Right cardiac atrium (tissue), 5 donors: ENCODE data around the gene ATF6. TPM values are rescaled to one million over a fixed set of nuclear protein-coding genes. Genes with fewer than 3 reads are reported as not detected.
A peak's percentile ranks its signal among the peaks of the same experiment; 100 is the strongest.

Experiments used
- ATAC-seq, 2 donors: fragments of 200-7000 bp; cut with Tn5 transposase; one replicate each; pipeline versions ENCODE4 v1.8.0 to v1.9.1; 2020; ENCODE audit warnings: moderate library complexity in 2 of 2, mild to moderate bottlenecking in 1 of 2
- DNase-seq, 3 donors: peaks; one replicate each; pipeline ENCODE4 v3.0.0-alpha.2; 2020
- H3K27ac ChIP-seq: one replicate; pipeline ENCODE4 v1.5.1; 2013; ENCODE audit warnings: mild to moderate bottlenecking, low read length, control low read depth, moderate library complexity
- H3K27me3 ChIP-seq: one replicate; pipeline ENCODE4 v1.6.1; 2013; ENCODE audit not compliant: control insufficient read depth, insufficient read depth
- H3K4me1 ChIP-seq: one replicate; pipeline ENCODE4 v1.6.1; 2013; ENCODE audit warnings: low read length; ENCODE audit not compliant: control insufficient read depth, insufficient read depth
- H3K4me3 ChIP-seq: one replicate; pipeline ENCODE4 v1.5.1; 2013; ENCODE audit warnings: low read length, control low read depth
- H3K9me3 ChIP-seq: one replicate; pipeline ENCODE4 v1.6.1; 2013; ENCODE audit warnings: low read length; ENCODE audit not compliant: control insufficient read depth
- WGBS: extraction: QIAGEN DNeasy Blood & Tissue Kit; methylation state at CpG from one replicate; pipeline ENCODE4 v1.1.7; 2013; 5-methylcytosine and 5-hydroxymethylcytosine counted together
- intact Hi-C, 4 donors: fragments of 100-400 bp; cut with DNase I; formaldehyde crosslinking; loops; one replicate each; pipeline versions ENCODE4 v1.11.0 to v1.14.0; 2022 to 2023
- polyA plus RNA-seq: library from polyadenylated mRNA; stranded (reverse); fragments of 200-250 nt; gene quantifications from one replicate; pipeline ENCODE4 v1.2.3, GENCODE V29; 2013
- total RNA-seq, 4 donors: library from RNA; stranded (reverse); fragmentation: NEBNext Ultra II Directional; extraction: Animal tissue kit (Norgen Biotek cat#: 25700); gene quantifications; one replicate each; pipeline ENCODE4 v1.2.1, GENCODE V29; 2021
- donor health status: healthy with polysubstance abuse.
- donor health status: DM: no; HTN: yes; CAD: no.
- donor health status: DM: no; HTN: no; CAD: no.
- donor health status: DM: no; HTN: yes; CAD: no; lungs with severe emphysema.
- donor health status: DM: yes; HTN: yes; CAD: no.

Gene ATF6
- total and polyA plus RNA-seq, 5 donors, result 5.7 to 18.5 (median 15.6) TPM

GRCh38 chr1:161905269-161905884 is 139.3 kb downstream of the ATF6 start:
- intact Hi-C loops, result no loop called here
- Histone ChIP-seq H3K27ac (no peak overlapping the region), H3K9me3 (no peaks in the 10 kb centered on the region), H3K27me3 (no peaks in the 10 kb centered on the region), H3K4me1 (no peaks in the 10 kb centered on the region), H3K4me3 (no peak overlapping the region)
- DNase-seq (no peak), ATAC-seq (no peak)
- WGBS, result 97% methylated on average over 3 of the region's 3 CpGs

GRCh38 chr1:161907265-161907664 is 141.1 kb downstream of the ATF6 start:
- no peaks in the 10 kb centered on the region for H3K4me1 ChIP-seq
- H3K9me3 ChIP-seq, result no peaks in the 10 kb centered on the region
- ATAC-seq, result no peak
- H3K27ac ChIP-seq, result no peak overlapping the region
- intact Hi-C loops, result no loop called here
- H3K27me3 ChIP-seq, result no peaks in the 10 kb centered on the region
- H3K4me3 ChIP-seq, result no peak overlapping the region
- DNase-seq, result no peak

DNA sequence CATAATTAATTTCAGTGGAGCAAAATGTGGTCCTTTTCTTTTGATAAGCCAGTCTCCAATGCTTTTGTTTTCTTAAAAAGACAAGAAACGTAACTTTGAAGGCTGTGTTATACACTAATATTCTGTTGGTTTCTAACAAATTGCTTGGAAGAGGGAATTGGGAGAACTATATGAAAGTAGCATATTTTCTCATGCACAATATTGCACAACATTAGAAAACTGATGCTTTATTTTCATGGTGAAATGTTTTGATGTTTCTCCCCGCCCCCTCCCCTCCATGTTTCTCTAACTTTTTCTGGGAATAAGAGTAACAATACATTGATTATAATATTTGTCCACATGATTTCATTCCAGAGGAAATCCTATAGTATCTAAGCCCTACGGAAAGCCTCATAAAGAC is 142.1 kb downstream of the ATF6 start:
- no peaks in the 10 kb centered on the region for H3K27me3 ChIP-seq
- intact Hi-C loops, result no loop called here
- no peak overlapping the region for H3K27ac ChIP-seq
- WGBS, result 89% methylated on average over 3 of the region's 3 CpGs
- H3K4me1 ChIP-seq, result no peaks in the 10 kb centered on the region
- ATAC-seq (no peak), DNase-seq (no peak)
- no peak overlapping the region for H3K4me3 ChIP-seq
- no peaks in the 10 kb centered on the region for H3K9me3 ChIP-seq

GRCh38 chr1:161910604-161911003 is 144.5 kb downstream of the ATF6 start:
- no peak overlapping the region for H3K4me3 ChIP-seq
- ATAC-seq (no peak), DNase-seq (no peak)
- no peaks in the 10 kb centered on the region for H3K9me3 ChIP-seq
- intact Hi-C loops, result no loop called here
- no peak overlapping the region for H3K27ac ChIP-seq
- H3K27me3 ChIP-seq, result no peaks in the 10 kb centered on the region
- H3K4me1 ChIP-seq, result no peaks in the 10 kb centered on the region

- ATAC-seq, result peak; percentile 43 to 64
- no peaks in the 10 kb centered on the region for H3K4me1 ChIP-seq
These were observed 147.5 kb downstream of the ATF6 start for GRCh38 chr1:161913482-161914140.

GRCh38 chr1:161914595-161914994 is 148.5 kb downstream of the ATF6 start:
- ATAC-seq (no peak), DNase-seq (no peak)
- Histone ChIP-seq H3K4me1 (no peaks in the 10 kb centered on the region), H3K9me3 (no peaks in the 10 kb centered on the region), H3K4me3 (no peak overlapping the region), H3K27ac (no peak overlapping the region), H3K27me3 (no peaks in the 10 kb centered on the region)
- intact Hi-C loops, result no loop called here
- 96% methylated on average over 1 of the region's 1 CpG for WGBS

More at GRCh38 chr1:161913482-161914140, 147.5 kb downstream of the ATF6 start:
- Histone ChIP-seq H3K9me3 (no peaks in the 10 kb centered on the region), H3K4me3 (no peak overlapping the region), H3K27ac (no peak overlapping the region), H3K27me3 (no peaks in the 10 kb centered on the region)
- no peak for DNase-seq
- intact Hi-C loops, result no loop called here

DNA sequence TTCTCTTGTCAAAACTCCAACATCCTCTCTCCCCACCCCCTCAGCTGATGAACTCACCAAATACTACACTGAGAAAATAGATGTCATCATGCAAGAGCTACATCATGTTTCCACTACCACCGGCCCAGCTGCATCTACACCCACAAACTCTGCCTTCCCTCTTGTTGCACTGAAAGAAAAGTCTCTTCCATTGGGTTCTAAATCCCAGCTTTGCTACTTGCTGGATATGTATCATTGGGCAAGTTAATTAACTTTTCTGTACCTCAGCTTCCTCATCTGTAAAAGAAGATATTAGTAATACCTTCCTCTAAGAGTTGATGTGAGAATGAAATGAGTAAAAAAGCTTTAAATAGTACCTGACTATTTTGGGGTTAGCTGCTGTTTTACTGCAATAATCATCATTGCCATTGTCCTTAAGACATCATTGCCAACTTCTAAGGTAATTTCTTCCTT is 149.0 kb downstream of the ATF6 start:
- Histone ChIP-seq H3K27ac (no peak overlapping the region), H3K4me1 (no peaks in the 10 kb centered on the region), H3K9me3 (no peaks in the 10 kb centered on the region), H3K4me3 (no peak overlapping the region), H3K27me3 (no peaks in the 10 kb centered on the region)
- intact Hi-C loops, result no loop called here
- ATAC-seq (no peak), DNase-seq (no peak)
- 70% methylated on average over 1 of the region's 1 CpG for WGBS

- H3K9me3 ChIP-seq, result no peaks in the 10 kb centered on the region
- ATAC-seq, result no peak
- no peak overlapping the region for H3K27ac ChIP-seq
- no peaks in the 10 kb centered on the region for H3K4me1 ChIP-seq
- intact Hi-C loops, result no loop called here
- WGBS, result 85% methylated on average over 2 of the region's 2 CpGs
- no peaks in the 10 kb centered on the region for H3K27me3 ChIP-seq
- no peak for DNase-seq
- no peak overlapping the region for H3K4me3 ChIP-seq
These were observed 149.9 kb downstream of the ATF6 start for GRCh38 chr1:161915978-161916377.

GRCh38 chr1:161919229-161919628 is 153.1 kb downstream of the ATF6 start:
- Histone ChIP-seq H3K4me1 (no peaks in the 10 kb centered on the region), H3K4me3 (no peak overlapping the region), H3K27me3 (no peaks in the 10 kb centered on the region), H3K9me3 (no peaks in the 10 kb centered on the region), H3K27ac (no peak overlapping the region)
- intact Hi-C loops, result no loop called here
- ATAC-seq (no peak), DNase-seq (no peak)

GRCh38 chr1:161921491-161921890 is 155.4 kb downstream of the ATF6 start:
- Histone ChIP-seq H3K27ac (no peak overlapping the region), H3K27me3 (no peaks in the 10 kb centered on the region), H3K9me3 (no peaks in the 10 kb centered on the region), H3K4me1 (no peaks in the 10 kb centered on the region), H3K4me3 (no peak overlapping the region)
- WGBS, result 97% methylated on average over 1 of the region's 1 CpG
- DNase-seq (no peak), ATAC-seq (no peak)
- intact Hi-C loops, result no loop called here

DNA sequence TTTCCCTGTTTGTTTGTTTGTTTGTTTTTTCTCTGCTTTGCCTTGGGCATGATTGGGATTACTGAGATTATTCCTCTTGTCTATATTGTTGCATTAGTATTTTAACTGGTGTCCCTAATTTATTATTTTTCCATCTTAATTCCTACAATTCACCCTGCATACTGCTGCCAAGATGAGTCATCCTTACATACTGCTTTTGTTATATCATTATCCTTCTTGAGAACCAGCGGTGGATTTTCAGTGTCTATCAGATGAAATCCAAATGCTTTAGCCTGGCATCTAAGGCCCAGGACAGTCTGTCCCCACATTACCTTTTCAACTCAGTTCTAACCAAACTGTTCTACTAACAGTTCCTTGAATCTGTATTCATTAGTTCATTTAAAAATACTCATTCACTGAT is 155.9 kb downstream of the ATF6 start:
- Histone ChIP-seq H3K4me1 (no peaks in the 10 kb centered on the region), H3K9me3 (no peaks in the 10 kb centered on the region), H3K4me3 (no peak overlapping the region), H3K27me3 (no peaks in the 10 kb centered on the region), H3K27ac (no peak overlapping the region)
- 77% methylated on average over 1 of the region's 1 CpG for WGBS
- ATAC-seq (no peak), DNase-seq (no peak)
- intact Hi-C loops, result no loop called here

GRCh38 chr1:161928056-161928455 is 161.9 kb downstream of the ATF6 start:
- Histone ChIP-seq H3K27ac (no peak overlapping the region), H3K9me3 (no peaks in the 10 kb centered on the region), H3K27me3 (no peaks in the 10 kb centered on the region), H3K4me1 (no peaks in the 10 kb centered on the region), H3K4me3 (no peak overlapping the region)
- DNase-seq, result no peak
- ATAC-seq, result no peak
- WGBS, result 94% methylated on average over 2 of the region's 2 CpGs
- intact Hi-C loops, result no loop called here
